HG03354 (cell line): ENCODE data around the gene GPR17.

Experiments used
- ATAC-seq: cut with Tn5 transposase; IDR thresholded peaks from one replicate; pipeline ENCODE4 v1.9.1; 2021; ENCODE audit warnings: mild to moderate bottlenecking; ENCODE audit not compliant: unreplicated experiment, poor library complexity, severe bottlenecking

The GPR17 gene

GRCh38 chr2:127679680-127680361, 33.9 kb downstream of the GPR17 start:
- no peak for ATAC-seq

- ATAC-seq = no peak
These were observed 34.8 kb downstream of the GPR17 start for GRCh38 chr2:127680706-127681287.

- ATAC-seq = no peak
These were observed 35.4 kb downstream of the GPR17 start for GRCh38 chr2:127681288-127681804.

GRCh38 chr2:127681976-127682857, 36.3 kb downstream of the GPR17 start:
- no peak for ATAC-seq

- no peak for ATAC-seq
These were observed 37.1 kb downstream of the GPR17 start for GRCh38 chr2:127683056-127683455.

- no peak for ATAC-seq
These were observed 37.8 kb downstream of the GPR17 start for GRCh38 chr2:127683757-127684156.

GRCh38 chr2:127685410-127686080, 39.6 kb downstream of the GPR17 start:
- ATAC-seq = no peak

GRCh38 chr2:127688405-127688804, 42.5 kb downstream of the GPR17 start:
- no peak for ATAC-seq

GRCh38 chr2:127690696-127691095, 44.7 kb downstream of the GPR17 start:
- ATAC-seq = no peak

GRCh38 chr2:127694986-127695385, 49.0 kb downstream of the GPR17 start:
- ATAC-seq = no peak

GRCh38 chr2:127695491-127696472, 49.8 kb downstream of the GPR17 start:
- no peak for ATAC-seq

- ATAC-seq = no peak
These were observed 51.7 kb downstream of the GPR17 start for GRCh38 chr2:127697482-127698180.

GRCh38 chr2:127698553-127699355, 52.8 kb downstream of the GPR17 start:
- ATAC-seq = no peak

- ATAC-seq = peak; percentile 62
These were observed 54.7 kb downstream of the GPR17 start for GRCh38 chr2:127700527-127701192.

- ATAC-seq = peak; percentile 76
These were observed 55.3 kb downstream of the GPR17 start, which contains the start of gene SFT2D3 for GRCh38 chr2:127701193-127701650. SFT2D3 (plus strand) TSS chr2:127701497; CDS start chr2:127701529, 32 bp downstream.

GRCh38 chr2:127701651-127702394, 55.9 kb downstream of the GPR17 start:
- peak; percentile 62 for ATAC-seq
